H1 (cell line): ENCODE results near the gene GPX5. TPM values are rescaled to one million over a fixed set of nuclear protein-coding genes. Genes with fewer than 3 reads are reported as not detected.

Source experiments
- CTCF ChIA-PET: fragments of 300-600 bp; sonication (Branson Sonifier 250); formaldehyde crosslinking; loops from one replicate; lab custom pipeline; 2021; ENCODE audit not compliant: partially characterized antibody; lab: Charles Lee
- POLR2A ChIA-PET: fragments of 300-600 bp; sonication (Branson Sonifier 250); formaldehyde crosslinking; loops from one replicate; lab custom pipeline; 2021; ENCODE audit warnings: inconsistent platforms; ENCODE audit not compliant: partially characterized antibody; lab: Charles Lee
- DNase-seq, 2 experiments: peaks; one replicate each; pipeline versions ENCODE4 v3.0.0 to v3.0.0-alpha.2; 2010 to 2022; ENCODE audit warnings: low spot score in 2 of 2, low read depth in 1 of 2, mixed read lengths in 1 of 2
- FAIRE-seq: peaks from 2 replicates; lab custom pipeline; 2011; peaks lifted over from hg19 to GRCh38; lab: Jason Lieb, UNC
- H2AFZ ChIP-seq: 2 replicates; pipeline ENCODE4 v1.8.1; 2012; ENCODE audit warnings: low read length, inconsistent platforms
- H2AK5ac ChIP-seq: 2 replicates; pipeline ENCODE4 v1.6.1; 2013; ENCODE audit warnings: low read depth, low read length
- H2BK120ac ChIP-seq: replicated peaks from 2 replicates; pipeline ENCODE3; 2013; ENCODE audit warnings: low read depth, low read length, inconsistent platforms
- H2BK12ac ChIP-seq: 2 replicates; pipeline ENCODE4 v1.6.1; 2013; ENCODE audit warnings: low read depth, low read length
- H2BK15ac ChIP-seq: 2 replicates; pipeline ENCODE4 v1.6.1; 2013; ENCODE audit warnings: low read length
- H2BK20ac ChIP-seq: 2 replicates; pipeline ENCODE4 v1.6.1; 2013; ENCODE audit warnings: low read length
- H2BK5ac ChIP-seq: 2 replicates; pipeline ENCODE4 v1.6.1; 2013; ENCODE audit warnings: low read depth, low read length
- H3K14ac ChIP-seq: 2 replicates; pipeline ENCODE4 v1.6.1; 2013; ENCODE audit warnings: inconsistent platforms; ENCODE audit not compliant: insufficient read length
- H3K18ac ChIP-seq: 2 replicates; pipeline ENCODE4 v1.6.1; 2013; ENCODE audit warnings: low read length; ENCODE audit errors: extremely low read depth
- H3K23ac ChIP-seq: 2 replicates; pipeline ENCODE4 v1.6.1; 2013; ENCODE audit warnings: inconsistent platforms; ENCODE audit not compliant: insufficient read length
- H3K23me2 ChIP-seq: 2 replicates; pipeline ENCODE4 v1.6.1; 2013; ENCODE audit warnings: low read depth, low read length
- H3K27ac ChIP-seq: 2 replicates; pipeline ENCODE4 v1.6.1; 2011; ENCODE audit warnings: low read depth, low read length, inconsistent platforms
- H3K27me3 ChIP-seq, 4 experiments: replicated peaks in 1 of 4; 1 replicate in 1 of 4; 2 replicates in 3 of 4; pipeline versions ENCODE4 v1.6.1 to v1.8.1; 2011 to 2013; ENCODE audit warnings: low read length in 3 of 4, mild to moderate bottlenecking in 3 of 4, inconsistent platforms in 2 of 4, mixed read lengths in 2 of 4, moderate library complexity in 1 of 4; ENCODE audit not compliant: control insufficient read depth in 3 of 4, insufficient read depth in 3 of 4; ENCODE audit errors: extremely low read depth in 1 of 4
- H3K36me3 ChIP-seq, 4 experiments: 2 replicates each; pipeline versions ENCODE4 v1.6.1 to v1.8.1; 2011 to 2013; ENCODE audit warnings: mild to moderate bottlenecking in 4 of 4, low read length in 3 of 4, moderate library complexity in 2 of 4, control low read depth in 1 of 4, inconsistent platforms in 1 of 4; ENCODE audit not compliant: insufficient read depth in 4 of 4, control insufficient read depth in 2 of 4
- H3K4ac ChIP-seq: replicated peaks from 2 replicates; pipeline ENCODE3; 2013; ENCODE audit warnings: low read length, low read depth, mixed read lengths, inconsistent platforms; ENCODE audit not compliant: insufficient read length
- H3K4me1 ChIP-seq, 4 experiments: replicated peaks in 1 of 4; 1 replicate in 1 of 4; 2 replicates in 3 of 4; pipeline versions ENCODE4 v1.6.1 to v1.8.1; 2011 to 2013; ENCODE audit warnings: low read length in 3 of 4, inconsistent platforms in 2 of 4, mixed read lengths in 1 of 4; ENCODE audit not compliant: insufficient read depth in 4 of 4, control insufficient read depth in 3 of 4
- H3K4me2 ChIP-seq, 2 experiments: 2 replicates each; pipeline versions ENCODE4 v1.6.1 to v1.8.1; 2011 to 2013; ENCODE audit warnings: low read depth in 2 of 2, low read length in 2 of 2, control low read depth in 1 of 2, inconsistent platforms in 1 of 2, mild to moderate bottlenecking in 1 of 2; ENCODE audit not compliant: insufficient read depth in 1 of 2
- H3K4me3 ChIP-seq, 4 experiments: fragments of 200-600, 300-600 bp in 1 of 4; sonication (generic), shearing (Covaris generic), sonication (Bioruptor Twin) in 1 of 4; 2 replicates each; pipeline versions ENCODE4 v1.5.1 to v1.8.1; 2011 to 2016; ENCODE audit warnings: low read length in 4 of 4, low read depth in 3 of 4, control low read depth in 2 of 4, inconsistent platforms in 2 of 4, mild to moderate bottlenecking in 2 of 4, mixed read lengths in 1 of 4, moderate library complexity in 1 of 4; ENCODE audit not compliant: insufficient read depth in 2 of 4; ENCODE audit errors: extremely low read depth in 1 of 4
- H3K56ac ChIP-seq: replicated peaks from 2 replicates; pipeline ENCODE3; 2013; ENCODE audit warnings: low read depth, mild to moderate bottlenecking, mixed read lengths, low read length, inconsistent platforms; ENCODE audit not compliant: insufficient read length
- H3K79me1 ChIP-seq: 2 replicates; pipeline ENCODE4 v1.6.1; 2013; ENCODE audit warnings: low read depth, low read length, control low read depth
- H3K79me2 ChIP-seq, 2 experiments: 2 replicates each; pipeline versions ENCODE4 v1.6.1 to v1.8.1; 2012 to 2013; ENCODE audit warnings: low read length in 2 of 2, mild to moderate bottlenecking in 2 of 2, inconsistent platforms in 1 of 2; ENCODE audit not compliant: insufficient read depth in 2 of 2, control insufficient read depth in 1 of 2
- H3K9ac ChIP-seq, 4 experiments: replicated peaks in 1 of 4; 1 replicate in 1 of 4; 2 replicates in 3 of 4; pipeline versions ENCODE4 v1.6.1 to v1.8.1; 2011 to 2013; ENCODE audit warnings: low read depth in 3 of 4, low read length in 3 of 4, control low read depth in 2 of 4, mild to moderate bottlenecking in 2 of 4, moderate library complexity in 2 of 4, inconsistent platforms in 1 of 4; ENCODE audit errors: extremely low read depth in 1 of 4
- H3K9me3 ChIP-seq, 2 experiments: 2 replicates each; pipeline versions ENCODE4 v1.6.1 to v1.8.1; 2012 to 2013; ENCODE audit warnings: mild to moderate bottlenecking in 2 of 2, moderate library complexity in 2 of 2, control low read depth in 1 of 2, inconsistent platforms in 1 of 2, low read depth in 1 of 2, low read length in 1 of 2, mixed read lengths in 1 of 2; ENCODE audit not compliant: insufficient read depth in 2 of 2
- H4K20me1 ChIP-seq, 2 experiments: replicated peaks in 1 of 2; 2 replicates each; pipeline versions ENCODE3 to v1.8.1; 2011 to 2013; ENCODE audit warnings: inconsistent platforms in 2 of 2, low read length in 2 of 2, mild to moderate bottlenecking in 1 of 2; ENCODE audit not compliant: insufficient read depth in 2 of 2, control insufficient read depth in 1 of 2
- H4K5ac ChIP-seq: 2 replicates; pipeline ENCODE4 v1.6.1; 2013; ENCODE audit warnings: low read length, low read depth, mixed read lengths, inconsistent platforms; ENCODE audit not compliant: insufficient read length
- H4K8ac ChIP-seq: 2 replicates; pipeline ENCODE4 v1.8.0; 2013; ENCODE audit warnings: mild to moderate bottlenecking, moderate library complexity, low read length, inconsistent platforms; ENCODE audit not compliant: insufficient read depth; ENCODE audit errors: extremely low read depth
- H4K91ac ChIP-seq: replicated peaks from 2 replicates; pipeline ENCODE3; 2013; ENCODE audit warnings: low read length, mixed read lengths, inconsistent platforms; ENCODE audit not compliant: insufficient read length
- GTF2F1 ChIP-seq: IDR thresholded peaks from 2 replicates; pipeline ENCODE4 v1.6.1; 2012; ENCODE audit warnings: low read depth, low read length, improper control_type of control experiment, borderline replicate concordance
- RNF2 ChIP-seq: fragments of 200-900, 300-1000 bp; sonication (generic); IDR thresholded peaks from 2 replicates; pipeline ENCODE4 v1.7.1; 2016; ENCODE audit warnings: borderline replicate concordance, low read depth, mild to moderate bottlenecking, antibody characterized with exemption, low read length; ENCODE audit not compliant: poor library complexity, severe bottlenecking; ENCODE audit errors: missing control alignments
- TAF7 ChIP-seq: optimal IDR thresholded peaks from 2 replicates; pipeline ENCODE3; 2011; ENCODE audit warnings: low read depth, mild to moderate bottlenecking, inconsistent platforms, low read length, moderate library complexity, borderline replicate concordance
- WGBS, 2 experiments: shearing (Covaris generic) in 1 of 2; methylation state at CpG; one replicate each; pipeline versions ENCODE4 v1.1.6 to v1.1.7; 2013 to 2015; ENCODE audit warnings: low lambda C conversion rate in 2 of 2, mixed read lengths in 2 of 2, inconsistent platforms in 1 of 2, low coverage in 1 of 2, missing lambda C conversion rate in 1 of 2; ENCODE audit not compliant: insufficient replicate concordance in 2 of 2, insufficient coverage in 1 of 2, insufficient read length in 1 of 2; ENCODE audit errors: extremely low coverage in 1 of 2, missing lambda C conversion rate in 1 of 2; 5-methylcytosine and 5-hydroxymethylcytosine counted together
- polyA plus RNA-seq, 7 experiments: library from polyadenylated mRNA; depleted of rRNA in 3 of 7; stranded (reverse) in 5 of 7; unstranded in 2 of 7; fragments of >200 nt in 5 of 7; fragments of 200-250 nt in 2 of 7; gene quantifications; 1 replicate in 5 of 7; 2 replicates in 1 of 7; 4 replicates in 1 of 7; pipeline versions ENCODE4 v1.2.1 to v1.2.3, GENCODE V29; 2011 to 2013; ENCODE audit warnings: missing spikeins in 2 of 7, mixed read lengths in 2 of 7
- total RNA-seq: library from RNA; stranded (reverse); fragmentation: NEBNext Ultra II Directional; extraction: Animal tissue kit (Norgen Biotek cat#: 25700); gene quantifications from 2 replicates; pipeline ENCODE4 v1.2.1, GENCODE V29; 2021

Gene GPX5
- total and polyA plus RNA-seq, 2 of the 8 experiments (the other 6 are each of a cell fraction or from before 2014, with no cell fraction given), result 0.08 TPM; not detected in 1

GRCh38 chr6:28486533-28486932 lies 39.1 kb upstream of the GPX5 start:
- no peak for FAIRE-seq
- no peaks in the 10 kb centered on the region for H3K9me3 ChIP-seq
- no peak for TF ChIP-seq TAF7
- no peak for TF ChIP-seq GTF2F1
- TF ChIP-seq RNF2, result no peak

More at GRCh38 chr6:28486533-28486932, 39.1 kb upstream of the GPX5 start:
- POLR2A ChIA-PET, result no interaction called here
- no peak overlapping the region for H3K23ac ChIP-seq
- H3K4ac ChIP-seq, result no peak overlapping the region
- DNase-seq, result no peak
- no peak overlapping the region for H2BK120ac ChIP-seq
- H3K56ac ChIP-seq, result no peak overlapping the region
- no peaks in the 10 kb centered on the region for H3K79me2 ChIP-seq
- peaks cover 7% of the 10 kb centered on the region for H3K23me2 ChIP-seq
- H3K79me1 ChIP-seq, result no peaks in the 10 kb centered on the region
- H4K8ac ChIP-seq, result no peak overlapping the region
- H2BK12ac ChIP-seq, result no peak overlapping the region
- CTCF ChIA-PET, result no interaction called here
- H3K36me3 ChIP-seq, result no peaks in the 10 kb centered on the region
- H2AFZ ChIP-seq, result no peak overlapping the region
- H4K20me1 ChIP-seq, result no peaks in the 10 kb centered on the region
- no peak overlapping the region for H3K14ac ChIP-seq
- H2AK5ac ChIP-seq, result no peak overlapping the region
- no peak overlapping the region for H3K18ac ChIP-seq
- no peak overlapping the region for H3K9ac ChIP-seq
- no peak overlapping the region for H3K4me2 ChIP-seq
- H3K27me3 ChIP-seq, result peaks cover 0 to 2% (median 0%) of the 10 kb centered on the region in 4 experiments; a peak in 2 of 7 replicates
- H3K4me3 ChIP-seq, result no peak overlapping the region
- no peak overlapping the region for H3K27ac ChIP-seq
- 95% methylated on average over 1 of the region's 1 CpG; no CpG with 5 or more reads in 1 of the 2 experiments for WGBS, 2 experiments
- H4K91ac ChIP-seq, result no peak overlapping the region
- no peak overlapping the region for H4K5ac ChIP-seq
- no peak overlapping the region for H2BK20ac ChIP-seq
- H2BK15ac ChIP-seq, result no peak overlapping the region
- peaks cover 0 to 6% (median 2%) of the 10 kb centered on the region in 4 experiments; a peak in 2 of 7 replicates for H3K4me1 ChIP-seq
- no peak overlapping the region for H2BK5ac ChIP-seq
